IPS-18c (cell line): ENCODE data around the gene CLEC4D.
"Not testable (repeated sequence)": the region's sequence is repeated elsewhere in the genome, so short reads cannot be mapped to it uniquely, and the experiment has no call there.

Experiments
- H3K4me3 ChIP-seq: 2 replicates; pipeline ENCODE4 v1.7.0; 2013; ENCODE audit warnings: low read depth, mild to moderate bottlenecking, low read length, moderate library complexity; ENCODE audit not compliant: insufficient read depth
- H3K9me3 ChIP-seq: one replicate; pipeline ENCODE4 v1.6.1; 2013; ENCODE audit warnings: mild to moderate bottlenecking, low read length, moderate library complexity; ENCODE audit not compliant: control insufficient read depth, insufficient read depth

CLEC4D gene

GRCh38 chr12:8513256-8513655, at the start of gene CLEC4D:
TSS of gene CLEC4D (plus strand) at chr12:8513503. CDS start at chr12:8513733, 230 bp downstream.
- H3K9me3 ChIP-seq = no peaks in the 10 kb centered on the region
- H3K4me3 ChIP-seq = no peak within 1 kb of the TSS

- H3K4me3 ChIP-seq = no peak overlapping the region
- H3K9me3 ChIP-seq = no peaks in the 10 kb centered on the region
Measured at GRCh38 chr12:8465301-8465996, 47.9 kb upstream of the CLEC4D start.

GRCh38 chr12:8466241-8466640, 47.1 kb upstream of the CLEC4D start:
- H3K4me3 ChIP-seq = no peak overlapping the region
- no peaks in the 10 kb centered on the region for H3K9me3 ChIP-seq

- no peaks in the 10 kb centered on the region for H3K9me3 ChIP-seq
- H3K4me3 ChIP-seq = no peak overlapping the region
Measured at GRCh38 chr12:8471090-8471489, 42.2 kb upstream of the CLEC4D start.

GRCh38 chr12:8475508-8476203, 37.6 kb upstream of the CLEC4D start:
- H3K4me3 ChIP-seq = no peak overlapping the region
- H3K9me3 ChIP-seq = no peaks in the 10 kb centered on the region

GRCh38 chr12:8482571-8483061, 30.7 kb upstream of the CLEC4D start:
- H3K9me3 ChIP-seq = no peaks in the 10 kb centered on the region
- H3K4me3 ChIP-seq = no peak overlapping the region

GRCh38 chr12:8483079-8483478, 30.2 kb upstream of the CLEC4D start:
- Histone ChIP-seq H3K9me3 (no peaks in the 10 kb centered on the region), H3K4me3 (no peak overlapping the region)

- Histone ChIP-seq H3K9me3 (no peaks in the 10 kb centered on the region), H3K4me3 (no peak overlapping the region)
Measured at GRCh38 chr12:8491646-8492530, 21.4 kb upstream of the CLEC4D start.

- H3K4me3 ChIP-seq = no peak overlapping the region
- H3K9me3 ChIP-seq = no peaks in the 10 kb centered on the region
Measured at GRCh38 chr12:8493084-8493483, 20.2 kb upstream of the CLEC4D start.

- not testable (repeated sequence) for H3K9me3 ChIP-seq
- H3K4me3 ChIP-seq = 0 out of 2 replicates have a peak overlapping the region, but pooled peaks have one; percentile 4
Measured at GRCh38 chr12:8495671-8496070, 17.6 kb upstream of the CLEC4D start.

- H3K9me3 ChIP-seq = not testable (repeated sequence)
- H3K4me3 ChIP-seq = 0 out of 2 replicates have a peak overlapping the region, but pooled peaks have one; percentile 4
Measured at GRCh38 chr12:8496074-8496473, 17.2 kb upstream of the CLEC4D start.

GRCh38 chr12:8499616-8500015, 13.7 kb upstream of the CLEC4D start:
- H3K9me3 ChIP-seq = no peaks in the 10 kb centered on the region
- H3K4me3 ChIP-seq = no peak overlapping the region

GRCh38 chr12:8501720-8502119, 11.6 kb upstream of the CLEC4D start:
- Histone ChIP-seq H3K9me3 (no peaks in the 10 kb centered on the region), H3K4me3 (no peak overlapping the region)

GRCh38 chr12:8504351-8504750, 9.0 kb upstream of the CLEC4D start:
- Histone ChIP-seq H3K4me3 (no peak overlapping the region), H3K9me3 (no peaks in the 10 kb centered on the region)

- H3K4me3 ChIP-seq = no peak overlapping the region
- H3K9me3 ChIP-seq = no peaks in the 10 kb centered on the region
Measured at GRCh38 chr12:8507596-8507995, 5.7 kb upstream of the CLEC4D start.

- no peak overlapping the region for H3K4me3 ChIP-seq
Measured at GRCh38 chr12:8508223-8508622, 5.1 kb upstream of the CLEC4D start.

More at GRCh38 chr12:8508223-8508622, 5.1 kb upstream of the CLEC4D start:
- H3K9me3 ChIP-seq = no peaks in the 10 kb centered on the region
